HEK293 (cell line): Measurements from ENCODE around the gene TPH2.

Experiments
- CTCF ChIA-PET: fragments of 350-600 bp; formaldehyde crosslinking; extraction: SDS; loops from one replicate; lab custom pipeline; 2021; ENCODE audit warnings: antibody characterized with exemption; lab: Yijun Ruan, JAX
- POLR2A ChIA-PET: fragments of 300-600 bp; formaldehyde crosslinking; extraction: SDS; loops from one replicate; lab custom pipeline; 2020; ENCODE audit warnings: antibody characterized with exemption, inconsistent platforms; lab: Yijun Ruan, JAX
- H3K27ac ChIP-seq: fragments of 200-500 bp; sonication (Bioruptor generic); 2 replicates; pipeline ENCODE4 v1.5.1; 2014; ENCODE audit warnings: low read depth, low read length, control low read depth, inconsistent platforms; ENCODE audit errors: extremely low read depth
- H3K36me3 ChIP-seq, 2 experiments: fragments of 200-500 bp in 1 of 2; sonication (Bioruptor generic) in 1 of 2; 1 replicate in 1 of 2; 2 replicates in 1 of 2; pipeline ENCODE4 v1.5.1; 2014 to 2017; ENCODE audit warnings: inconsistent platforms in 2 of 2, low read length in 2 of 2; ENCODE audit not compliant: control insufficient read depth in 2 of 2, insufficient read depth in 1 of 2
- H3K4me1 ChIP-seq: fragments of 200-500 bp; sonication (Bioruptor generic); 2 replicates; pipeline ENCODE4 v1.5.1; 2014; ENCODE audit warnings: mild to moderate bottlenecking, low read length, inconsistent platforms; ENCODE audit not compliant: control insufficient read depth, insufficient read depth
- H3K4me3 ChIP-seq: 2 replicates; pipeline ENCODE4 v1.5.1; 2011; ENCODE audit warnings: low read depth, mild to moderate bottlenecking, control low read depth, low read length, moderate library complexity
- H3K9me3 ChIP-seq: fragments of 200-500 bp; sonication (Bioruptor generic); 2 replicates; pipeline ENCODE4 v1.5.1; 2014; ENCODE audit warnings: low read depth, low read length, inconsistent platforms; ENCODE audit not compliant: control insufficient read depth, insufficient read depth
- ATF2 ChIP-seq: fragments of 450-650 bp; formaldehyde crosslinking; IDR thresholded peaks from 2 replicates; pipeline ENCODE4 v1.5.1; 2016; ENCODE audit warnings: missing biosample characterization, missing genetic modification characterization, low read depth
- PRDM1 ChIP-seq: fragments of 450-650 bp; formaldehyde crosslinking; IDR thresholded peaks from 2 replicates; pipeline ENCODE4; 2016; ENCODE audit warnings: missing biosample characterization, missing genetic modification characterization
- ZNF140 ChIP-seq: fragments of 450-650 bp; formaldehyde crosslinking; IDR thresholded peaks from 2 replicates; pipeline ENCODE4 v1.5.1; 2016; ENCODE audit warnings: missing biosample characterization, missing genetic modification characterization
- ZNF202 ChIP-seq: fragments of 450-650 bp; formaldehyde crosslinking; IDR thresholded peaks from 2 replicates; pipeline ENCODE4 v1.5.1; 2016; ENCODE audit warnings: missing biosample characterization, missing genetic modification characterization, borderline replicate concordance
- ZNF292 ChIP-seq: fragments of 450-650 bp; formaldehyde crosslinking; IDR thresholded peaks from 2 replicates; pipeline ENCODE4 v1.5.1; 2016; ENCODE audit warnings: low read depth, missing biosample characterization, missing genetic modification characterization, borderline replicate concordance
- ZNF626 ChIP-seq: fragments of 450-650 bp; sonication (Bioruptor Pico); formaldehyde crosslinking; IDR thresholded peaks from 2 replicates; pipeline ENCODE4 v1.5.1; 2018; ENCODE audit warnings: missing biosample characterization, missing genetic modification characterization, inconsistent platforms
- ZNF654 ChIP-seq: fragments of 450-650 bp; formaldehyde crosslinking; IDR thresholded peaks from 2 replicates; pipeline ENCODE4 v1.5.1; 2016; ENCODE audit warnings: low read depth, missing biosample characterization, missing genetic modification characterization
- ZNF670 ChIP-seq: fragments of 450-650 bp; formaldehyde crosslinking; IDR thresholded peaks from 2 replicates; pipeline ENCODE4 v1.5.1; 2016; ENCODE audit warnings: missing biosample characterization, missing genetic modification characterization, low read depth
- TF ChIP-seq, protein P1 (sequence below): fragments of 450-650 bp; formaldehyde crosslinking; IDR thresholded peaks from 2 replicates; pipeline ENCODE4 v1.5.1; 2016; ENCODE audit warnings: missing biosample characterization, missing genetic modification characterization
- TF ChIP-seq, protein P2 (sequence below): fragments of 450-650 bp; formaldehyde crosslinking; IDR thresholded peaks from 2 replicates; pipeline ENCODE4 v1.5.0; 2017; ENCODE audit warnings: missing biosample characterization, missing genetic modification characterization, borderline replicate concordance
- TF ChIP-seq, protein P3 (sequence below): fragments of 450-650 bp; formaldehyde crosslinking; IDR thresholded peaks from 2 replicates; pipeline ENCODE4 v1.5.1; 2016; ENCODE audit warnings: missing biosample characterization, missing genetic modification characterization

TPH2 gene

DNA sequence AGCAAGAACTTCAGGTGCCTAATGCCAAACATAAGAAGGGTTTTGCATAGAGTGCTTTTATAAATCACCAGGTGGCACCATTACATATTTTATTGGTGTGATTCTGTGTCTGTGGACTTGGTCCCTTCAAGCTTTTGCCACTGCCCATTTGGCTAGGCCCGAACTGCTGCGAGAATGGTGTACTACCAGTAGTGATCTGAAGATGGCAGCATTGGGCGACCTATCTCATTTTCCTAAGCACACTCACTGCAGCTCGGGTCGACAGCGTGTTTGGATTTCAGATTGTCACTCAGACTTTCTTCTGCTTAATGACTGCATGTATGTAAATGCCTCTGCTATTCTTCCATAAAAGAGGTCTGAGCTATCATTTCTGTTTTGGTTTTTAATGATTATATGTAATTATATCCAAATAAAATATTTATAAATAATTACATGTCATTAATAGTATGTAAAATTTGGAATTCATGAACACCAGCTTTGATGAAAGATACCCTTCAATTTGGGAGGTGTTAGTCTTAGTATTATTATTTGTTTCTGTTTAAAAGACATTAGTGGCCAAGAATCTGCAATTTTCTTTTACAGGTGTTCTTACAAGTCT, 78.5 kb downstream of the TPH2 start:
- POLR2A ChIA-PET: no interaction called here
- CTCF ChIA-PET: interaction anchor here (0.5 to 1.7 kb wide), 18 partner anchors 9 to 1138 kb away, joined by 3 to 11 read pairs (median 4); partner anchors contain the start of gene TMEM19

DNA sequence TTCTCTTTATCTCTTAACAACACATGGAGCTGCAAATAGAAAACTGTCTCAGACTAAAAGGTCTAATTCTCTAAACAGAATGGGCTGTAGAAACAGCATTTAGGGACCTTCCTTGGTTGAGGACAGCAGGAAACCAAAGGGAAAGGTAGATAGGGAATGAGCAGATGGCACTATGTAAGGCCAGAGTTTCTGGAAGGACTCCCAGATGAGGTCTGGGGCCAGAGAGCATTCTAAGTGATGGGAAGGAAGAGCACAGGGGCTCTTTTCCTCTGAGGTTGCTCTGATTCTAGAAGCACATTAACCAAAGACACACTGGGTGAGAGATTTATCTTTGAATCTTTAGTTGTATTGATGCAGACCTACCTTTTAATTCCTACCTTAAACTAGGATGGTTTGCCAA, 79.4 kb downstream of the TPH2 start:
- H3K9me3 ChIP-seq: no peaks in the 10 kb centered on the region
- TF ChIP-seq ZNF202 (tag by site-specific recombination) (no peak), ZNF140 (tag by site-specific recombination) (no peak), ATF2 (tag by site-specific recombination) (no peak), ZNF292 (tag by site-specific recombination) (no peak)
- TF ChIP-seq, protein P1, sequence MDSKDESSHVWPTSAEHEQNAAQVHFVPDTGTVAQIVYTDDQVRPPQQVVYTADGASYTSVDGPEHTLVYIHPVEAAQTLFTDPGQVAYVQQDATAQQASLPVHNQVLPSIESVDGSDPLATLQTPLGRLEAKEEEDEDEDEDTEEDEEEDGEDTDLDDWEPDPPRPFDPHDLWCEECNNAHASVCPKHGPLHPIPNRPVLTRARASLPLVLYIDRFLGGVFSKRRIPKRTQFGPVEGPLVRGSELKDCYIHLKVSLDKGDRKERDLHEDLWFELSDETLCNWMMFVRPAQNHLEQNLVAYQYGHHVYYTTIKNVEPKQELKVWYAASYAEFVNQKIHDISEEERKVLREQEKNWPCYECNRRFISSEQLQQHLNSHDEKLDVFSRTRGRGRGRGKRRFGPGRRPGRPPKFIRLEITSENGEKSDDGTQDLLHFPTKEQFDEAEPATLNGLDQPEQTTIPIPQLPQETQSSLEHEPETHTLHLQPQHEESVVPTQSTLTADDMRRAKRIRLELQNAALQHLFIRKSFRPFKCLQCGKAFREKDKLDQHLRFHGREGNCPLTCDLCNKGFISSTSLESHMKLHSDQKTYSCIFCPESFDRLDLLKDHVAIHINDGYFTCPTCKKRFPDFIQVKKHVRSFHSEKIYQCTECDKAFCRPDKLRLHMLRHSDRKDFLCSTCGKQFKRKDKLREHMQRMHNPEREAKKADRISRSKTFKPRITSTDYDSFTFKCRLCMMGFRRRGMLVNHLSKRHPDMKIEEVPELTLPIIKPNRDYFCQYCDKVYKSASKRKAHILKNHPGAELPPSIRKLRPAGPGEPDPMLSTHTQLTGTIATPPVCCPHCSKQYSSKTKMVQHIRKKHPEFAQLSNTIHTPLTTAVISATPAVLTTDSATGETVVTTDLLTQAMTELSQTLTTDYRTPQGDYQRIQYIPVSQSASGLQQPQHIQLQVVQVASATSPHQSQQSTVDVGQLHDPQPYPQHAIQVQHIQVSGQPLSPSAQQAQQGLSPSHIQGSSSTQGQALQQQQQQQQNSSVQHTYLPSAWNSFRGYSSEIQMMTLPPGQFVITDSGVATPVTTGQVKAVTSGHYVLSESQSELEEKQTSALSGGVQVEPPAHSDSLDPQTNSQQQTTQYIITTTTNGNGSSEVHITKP (tag by site-specific recombination): no peak
- TF ChIP-seq, protein P2, sequence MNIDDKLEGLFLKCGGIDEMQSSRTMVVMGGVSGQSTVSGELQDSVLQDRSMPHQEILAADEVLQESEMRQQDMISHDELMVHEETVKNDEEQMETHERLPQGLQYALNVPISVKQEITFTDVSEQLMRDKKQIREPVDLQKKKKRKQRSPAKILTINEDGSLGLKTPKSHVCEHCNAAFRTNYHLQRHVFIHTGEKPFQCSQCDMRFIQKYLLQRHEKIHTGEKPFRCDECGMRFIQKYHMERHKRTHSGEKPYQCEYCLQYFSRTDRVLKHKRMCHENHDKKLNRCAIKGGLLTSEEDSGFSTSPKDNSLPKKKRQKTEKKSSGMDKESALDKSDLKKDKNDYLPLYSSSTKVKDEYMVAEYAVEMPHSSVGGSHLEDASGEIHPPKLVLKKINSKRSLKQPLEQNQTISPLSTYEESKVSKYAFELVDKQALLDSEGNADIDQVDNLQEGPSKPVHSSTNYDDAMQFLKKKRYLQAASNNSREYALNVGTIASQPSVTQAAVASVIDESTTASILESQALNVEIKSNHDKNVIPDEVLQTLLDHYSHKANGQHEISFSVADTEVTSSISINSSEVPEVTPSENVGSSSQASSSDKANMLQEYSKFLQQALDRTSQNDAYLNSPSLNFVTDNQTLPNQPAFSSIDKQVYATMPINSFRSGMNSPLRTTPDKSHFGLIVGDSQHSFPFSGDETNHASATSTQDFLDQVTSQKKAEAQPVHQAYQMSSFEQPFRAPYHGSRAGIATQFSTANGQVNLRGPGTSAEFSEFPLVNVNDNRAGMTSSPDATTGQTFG (tag by site-specific recombination): no peak
- TF ChIP-seq, all 188 proteins: peak for 0
- ChIA-PET CTCF (interaction anchor here (0.6 to 1.7 kb wide), 4 partner anchors 13 to 332 kb away, joined by 3 to 5 read pairs (median 4); partner anchors contain the start of gene TMEM19), POLR2A (interaction anchor here (0.5 kb wide), 1 partner anchor 151 kb away, joined by 5 read pairs; no protein-coding TSS in a partner anchor)
- no peaks in the 10 kb centered on the region for H3K36me3 ChIP-seq
- H3K4me1 ChIP-seq: no peaks in the 10 kb centered on the region
- no peak overlapping the region for H3K27ac ChIP-seq
- no peak overlapping the region for H3K4me3 ChIP-seq

More for the DNA sequence above, 78.5 kb downstream of the TPH2 start:
- Histone ChIP-seq H3K36me3 (no peaks in the 10 kb centered on the region), H3K4me1 (no peaks in the 10 kb centered on the region), H3K4me3 (no peak overlapping the region), H3K9me3 (no peaks in the 10 kb centered on the region), H3K27ac (no peak overlapping the region)
- TF ChIP-seq PRDM1 (tag by site-specific recombination) (0 out of 2 replicates have a peak, but pooled peaks have one; percentile 10), ZNF654 (tag by site-specific recombination) (peak; percentile 84), ZNF670 (tag by site-specific recombination) (no peak), ZNF626 (tag by site-specific recombination) (no peak)
- TF ChIP-seq, protein P1 (tag by site-specific recombination): no peak
- TF ChIP-seq, protein P3, sequence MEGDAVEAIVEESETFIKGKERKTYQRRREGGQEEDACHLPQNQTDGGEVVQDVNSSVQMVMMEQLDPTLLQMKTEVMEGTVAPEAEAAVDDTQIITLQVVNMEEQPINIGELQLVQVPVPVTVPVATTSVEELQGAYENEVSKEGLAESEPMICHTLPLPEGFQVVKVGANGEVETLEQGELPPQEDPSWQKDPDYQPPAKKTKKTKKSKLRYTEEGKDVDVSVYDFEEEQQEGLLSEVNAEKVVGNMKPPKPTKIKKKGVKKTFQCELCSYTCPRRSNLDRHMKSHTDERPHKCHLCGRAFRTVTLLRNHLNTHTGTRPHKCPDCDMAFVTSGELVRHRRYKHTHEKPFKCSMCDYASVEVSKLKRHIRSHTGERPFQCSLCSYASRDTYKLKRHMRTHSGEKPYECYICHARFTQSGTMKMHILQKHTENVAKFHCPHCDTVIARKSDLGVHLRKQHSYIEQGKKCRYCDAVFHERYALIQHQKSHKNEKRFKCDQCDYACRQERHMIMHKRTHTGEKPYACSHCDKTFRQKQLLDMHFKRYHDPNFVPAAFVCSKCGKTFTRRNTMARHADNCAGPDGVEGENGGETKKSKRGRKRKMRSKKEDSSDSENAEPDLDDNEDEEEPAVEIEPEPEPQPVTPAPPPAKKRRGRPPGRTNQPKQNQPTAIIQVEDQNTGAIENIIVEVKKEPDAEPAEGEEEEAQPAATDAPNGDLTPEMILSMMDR (tag by site-specific recombination): peak; percentile 37; the same call in 1 of the 2 replicates
